Bronchial smooth muscle cell (primary cell): Measurements from ENCODE around the gene REPIN1. TPM values are rescaled to one million over a fixed set of nuclear protein-coding genes. Genes with fewer than 3 reads are reported as not detected.

Experiments
- total RNA-seq: library from RNA; depleted of rRNA; stranded (reverse); fragments of >200 nt; gene quantifications from 2 replicates; pipeline ENCODE4 v1.2.1, GENCODE V29; 2014

The REPIN1 gene
- 12.5 and 24.4 TPM in 2 replicates for total RNA-seq

GRCh38 chr7:150368096-150368883, at the start of gene REPIN1:
REPIN1 (plus strand) TSS chr7:150368822; CDS start chr7:150369712, 890 bp downstream.

GRCh38 chr7:150322833-150323681, 45.6 kb upstream of the REPIN1 start, which contains the start of the genes ACTR3C and LRRC61:
ACTR3C (minus strand) TSS chr7:150323545; CDS start chr7:150295296, 28,249 bp downstream.
LRRC61 (plus strand) TSS chr7:150323355; CDS start chr7:150336862, 13,507 bp downstream.

GRCh38 chr7:150341263-150342120, 27.1 kb upstream of the REPIN1 start, which contains the start of gene RARRES2:
RARRES2 (minus strand) TSS chr7:150341629; CDS start chr7:150340609, 1,020 bp downstream.

GRCh38 chr7:150378853-150379440, 10.3 kb downstream of the REPIN1 start, which contains the start of gene ZNF775:
ZNF775 (plus strand) TSS chr7:150379330; CDS start chr7:150388471, 9,141 bp downstream.

Other genes starting within 250 kb of the REPIN1 start
- 0.69 and 1.4 TPM in 2 replicates for gene LRRC61, start 45.5 kb upstream of the REPIN1 start, total RNA-seq
- 0.26 and 2.0 TPM in 2 replicates for gene ACTR3C, start 45.3 kb upstream of the REPIN1 start, total RNA-seq
- 2.4 and 11.5 TPM in 2 replicates for gene RARRES2, start 27.2 kb upstream of the REPIN1 start, total RNA-seq
- gene ZNF775, start 10.5 kb downstream of the REPIN1 start, total RNA-seq = 6.8 and 7.1 TPM in 2 replicates
- under 0.01 TPM in 1 of 2 replicates, not detected in the other for gene GIMAP8, start 81.8 kb downstream of the REPIN1 start, total RNA-seq
- not detected in 2 replicates for gene GIMAP7, start 146.1 kb downstream of the REPIN1 start, total RNA-seq
- gene GIMAP4, start 198.6 kb downstream of the REPIN1 start, total RNA-seq = 0.09 TPM in 1 of 2 replicates, not detected in the other